Measurements from ENCODE around the gene CARD14. TPM values are rescaled to one million over a fixed set of nuclear protein-coding genes. Genes with fewer than 3 reads are reported as not detected.

Gene CARD14
- polyA plus RNA-seq, 3 donors = 0.11 to 0.27 (median 0.16) TPM

GRCh38 chr17:80183581-80184422 lies 14.0 kb downstream of the CARD14 start:
- no peak overlapping the region for H2AFZ ChIP-seq (ENCODE audit: insufficient read depth, low read depth, low read length, poor library complexity, severe bottlenecking)
- no peak overlapping the region for H3K9ac ChIP-seq (ENCODE audit: insufficient read depth, low read length, poor library complexity, severe bottlenecking)
- Mint-ChIP-seq H3K4me1 (no peaks in the 10 kb centered on the region), H3K27me3 (ENCODE audit: low read depth in 3 of 3) (peaks cover 2 to 12% (median 9%) of the 10 kb centered on the region in 3 donors), H3K4me3 (no peak overlapping the region), H3K36me3 (no peaks in the 10 kb centered on the region), H3K27ac (peak overlapping the region in 1 of 7 donors; percentile 5), H3K9me3 (peaks cover 0 to 2% (median 0%) of the 10 kb centered on the region in 7 donors)
- no peaks in the 10 kb centered on the region for H3K36me3 ChIP-seq (replicated peaks in 1 of 2; ENCODE audit: control insufficient read depth in 1 of 2, insufficient read depth in 2 of 2, low read length in 2 of 2)
- H3K4me1 ChIP-seq (ENCODE audit: control insufficient read depth in 1 of 2, insufficient read depth in 2 of 2, low read length in 2 of 2) = no peaks in the 10 kb centered on the region
- H3K27ac ChIP-seq (ENCODE audit: low read depth in 1 of 2, low read length in 2 of 2) = no peak overlapping the region
- TF ChIP-seq CTCF (IDR thresholded peaks at IDR 0.05) = no peak
- H3K4me2 ChIP-seq (replicated peaks; ENCODE audit: extremely low read depth, low read length, poor library complexity, severe bottlenecking) = no peak overlapping the region
- H3K79me2 ChIP-seq (ENCODE audit: insufficient read depth, low read length) = no peaks in the 10 kb centered on the region
- no peaks in the 10 kb centered on the region for H3K27me3 ChIP-seq (ENCODE audit: control insufficient read depth in 2 of 2, insufficient read depth in 2 of 2, low read length in 2 of 2)
- H4K20me1 ChIP-seq (ENCODE audit: insufficient read depth, low read length) = no peaks in the 10 kb centered on the region
- WGBS (ENCODE audit: insufficient coverage) = 94% methylated on average over 20 of the region's 26 CpGs
- no peak for DNase-seq
- intact Hi-C loops (cut with micrococcal nuclease) = no loop called here
- H3K9me3 ChIP-seq (replicated peaks in 1 of 2; ENCODE audit: control insufficient read depth in 1 of 2, insufficient read depth in 1 of 2, low read length in 2 of 2) = no peaks in the 10 kb centered on the region
- no peak overlapping the region for H3K4me3 ChIP-seq (replicated peaks in 1 of 3; ENCODE audit: low read depth in 2 of 3, low read length in 3 of 3)

GRCh38 chr17:80184423-80184714 lies 14.5 kb downstream of the CARD14 start:
- Histone ChIP-seq H4K20me1 (ENCODE audit: insufficient read depth, low read length) (no peaks in the 10 kb centered on the region), H3K79me2 (ENCODE audit: insufficient read depth, low read length) (no peaks in the 10 kb centered on the region), H3K9me3 (replicated peaks in 1 of 2; ENCODE audit: control insufficient read depth in 1 of 2, insufficient read depth in 1 of 2, low read length in 2 of 2) (no peaks in the 10 kb centered on the region), H2AFZ (ENCODE audit: insufficient read depth, low read depth, low read length, poor library complexity, severe bottlenecking) (no peak overlapping the region), H3K36me3 (replicated peaks in 1 of 2; ENCODE audit: control insufficient read depth in 1 of 2, insufficient read depth in 2 of 2, low read length in 2 of 2) (no peaks in the 10 kb centered on the region), H3K27me3 (ENCODE audit: control insufficient read depth in 2 of 2, insufficient read depth in 2 of 2, low read length in 2 of 2) (no peaks in the 10 kb centered on the region), H3K4me1 (ENCODE audit: control insufficient read depth in 1 of 2, insufficient read depth in 2 of 2, low read length in 2 of 2) (no peaks in the 10 kb centered on the region), H3K4me3 (replicated peaks in 1 of 3; ENCODE audit: low read depth in 2 of 3, low read length in 3 of 3) (no peak overlapping the region), H3K9ac (ENCODE audit: insufficient read depth, low read length, poor library complexity, severe bottlenecking) (no peak overlapping the region), H3K27ac (ENCODE audit: low read depth in 1 of 2, low read length in 2 of 2) (no peak overlapping the region), H3K4me2 (replicated peaks; ENCODE audit: extremely low read depth, low read length, poor library complexity, severe bottlenecking) (no peak overlapping the region)
- no peak overlapping the region for H3K4me3 Mint-ChIP-seq
- WGBS (ENCODE audit: insufficient coverage) = 98% methylated on average over 5 of the region's 10 CpGs
- no peak for TF ChIP-seq CTCF (IDR thresholded peaks at IDR 0.05)
- peaks cover 2% of the 10 kb centered on the region for H3K4me1 Mint-ChIP-seq
- H3K9me3 Mint-ChIP-seq = peaks cover 0 to 2% (median 0%) of the 10 kb centered on the region in 7 donors
- intact Hi-C loops (cut with micrococcal nuclease) = no loop called here
- H3K27me3 Mint-ChIP-seq (ENCODE audit: low read depth in 3 of 3) = peaks cover 4 to 11% (median 11%) of the 10 kb centered on the region in 3 donors
- no peaks in the 10 kb centered on the region for H3K36me3 Mint-ChIP-seq
- no peak for DNase-seq
- H3K27ac Mint-ChIP-seq = no peak overlapping the region
